GM12801 (cell line): ENCODE results near the gene PFDN2.

ENCODE experiments used
- CTCF ChIP-seq: IDR thresholded peaks from one replicate; pipeline ENCODE4 v1.5.1; 2011; ENCODE audit warnings: control low read depth; ENCODE audit not compliant: insufficient read length; ENCODE audit errors: extremely low read depth

The PFDN2 gene

GRCh38 chr1:161089938-161090337, 27.9 kb downstream of the PFDN2 start:
- TF ChIP-seq CTCF, result no peak

- TF ChIP-seq CTCF, result no peak
These were observed 28.4 kb downstream of the PFDN2 start, which contains the start of gene NECTIN4 for GRCh38 chr1:161089251-161089924. Gene NECTIN4, minus strand, starts transcription at chr1:161089558. Its CDS starts 262 bp downstream, at chr1:161089296.

- TF ChIP-seq CTCF, result no peak
These were observed 29.2 kb downstream of the PFDN2 start for GRCh38 chr1:161088587-161089110.

GRCh38 chr1:161086457-161086856, 31.4 kb downstream of the PFDN2 start:
- TF ChIP-seq CTCF, result no peak

- TF ChIP-seq CTCF, result no peak
These were observed 32.7 kb downstream of the PFDN2 start for GRCh38 chr1:161085165-161085564.

- TF ChIP-seq CTCF, result no peak
These were observed 33.2 kb downstream of the PFDN2 start for GRCh38 chr1:161084597-161084988.

- no peak for TF ChIP-seq CTCF
These were observed 33.9 kb downstream of the PFDN2 start for GRCh38 chr1:161083748-161084596.
